Retinal pigment epithelial cell (primary cell): ENCODE measurements around the gene SLC6A9.

ENCODE experiments used
- DNase-seq: peaks from one replicate; pipeline ENCODE4 v3.0.0-alpha.2; 2010; ENCODE audit warnings: low read depth
- H3K4me3 ChIP-seq: 2 replicates; pipeline ENCODE4 v1.5.1; 2011; ENCODE audit warnings: mild to moderate bottlenecking, low read length, control low read depth, moderate library complexity
- TF ChIP-seq, protein P1 (sequence below): conservative IDR thresholded peaks from 2 replicates; pipeline ENCODE4 v1.5.1; 2011; ENCODE audit warnings: low read depth, low read length, control low read depth, inconsistent platforms

The SLC6A9 gene

DNA sequence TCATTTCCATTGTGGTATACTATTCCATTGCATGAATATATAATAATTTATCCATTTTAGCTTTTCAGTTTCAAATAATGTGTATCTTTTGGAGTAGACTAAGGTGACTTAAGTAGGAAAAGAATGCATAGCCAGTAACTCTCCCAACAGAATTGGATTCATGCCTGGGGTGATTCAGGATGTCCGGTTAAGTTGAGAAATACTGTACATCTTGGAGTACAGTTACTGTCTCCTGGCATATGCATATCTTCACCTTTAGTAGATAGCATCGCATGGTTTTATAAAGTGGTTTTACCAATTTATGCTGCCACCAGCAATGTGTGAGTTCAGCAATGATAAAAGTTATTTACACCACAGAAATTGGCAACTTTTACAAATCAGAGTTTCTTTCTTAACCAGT, 18.6 kb upstream of the SLC6A9 start:
- TF ChIP-seq, protein P1, sequence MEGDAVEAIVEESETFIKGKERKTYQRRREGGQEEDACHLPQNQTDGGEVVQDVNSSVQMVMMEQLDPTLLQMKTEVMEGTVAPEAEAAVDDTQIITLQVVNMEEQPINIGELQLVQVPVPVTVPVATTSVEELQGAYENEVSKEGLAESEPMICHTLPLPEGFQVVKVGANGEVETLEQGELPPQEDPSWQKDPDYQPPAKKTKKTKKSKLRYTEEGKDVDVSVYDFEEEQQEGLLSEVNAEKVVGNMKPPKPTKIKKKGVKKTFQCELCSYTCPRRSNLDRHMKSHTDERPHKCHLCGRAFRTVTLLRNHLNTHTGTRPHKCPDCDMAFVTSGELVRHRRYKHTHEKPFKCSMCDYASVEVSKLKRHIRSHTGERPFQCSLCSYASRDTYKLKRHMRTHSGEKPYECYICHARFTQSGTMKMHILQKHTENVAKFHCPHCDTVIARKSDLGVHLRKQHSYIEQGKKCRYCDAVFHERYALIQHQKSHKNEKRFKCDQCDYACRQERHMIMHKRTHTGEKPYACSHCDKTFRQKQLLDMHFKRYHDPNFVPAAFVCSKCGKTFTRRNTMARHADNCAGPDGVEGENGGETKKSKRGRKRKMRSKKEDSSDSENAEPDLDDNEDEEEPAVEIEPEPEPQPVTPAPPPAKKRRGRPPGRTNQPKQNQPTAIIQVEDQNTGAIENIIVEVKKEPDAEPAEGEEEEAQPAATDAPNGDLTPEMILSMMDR, result no peak
- DNase-seq, result no peak
- H3K4me3 ChIP-seq, result no peak overlapping the region

DNA sequence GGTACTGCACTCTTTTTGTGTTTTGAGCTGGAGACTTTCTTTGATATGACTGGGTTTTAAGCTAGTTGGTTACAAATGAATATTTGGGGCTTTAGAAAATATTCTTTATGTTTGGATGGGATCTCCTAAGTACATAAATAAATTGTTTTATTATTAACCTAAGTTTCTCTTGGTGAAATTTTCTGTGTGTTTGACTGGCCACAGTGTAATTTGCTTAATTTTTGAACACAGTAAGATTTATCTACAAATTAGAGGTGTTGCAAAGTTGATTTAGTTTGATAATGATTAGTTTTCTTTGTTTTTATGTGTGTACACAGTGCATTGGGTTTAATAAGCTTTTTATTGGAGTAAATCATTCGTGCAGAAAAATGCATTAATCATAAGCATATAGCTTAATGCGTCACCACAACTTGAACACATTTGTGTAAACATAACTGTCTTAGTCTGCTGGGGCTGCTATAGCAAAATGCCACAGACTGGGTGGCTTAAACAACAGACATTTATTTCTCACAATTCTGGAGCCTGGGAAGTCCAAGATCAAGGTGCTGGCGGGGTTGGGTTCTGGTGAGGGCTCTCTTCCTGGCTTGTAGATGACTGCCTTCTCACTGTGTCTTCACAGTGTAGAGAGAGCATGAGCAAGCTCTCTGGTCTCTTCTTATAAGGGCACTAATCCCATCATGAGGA, 17.4 kb upstream of the SLC6A9 start:
- DNase-seq, result no peak
- TF ChIP-seq, protein P1, result no peak

DNA sequence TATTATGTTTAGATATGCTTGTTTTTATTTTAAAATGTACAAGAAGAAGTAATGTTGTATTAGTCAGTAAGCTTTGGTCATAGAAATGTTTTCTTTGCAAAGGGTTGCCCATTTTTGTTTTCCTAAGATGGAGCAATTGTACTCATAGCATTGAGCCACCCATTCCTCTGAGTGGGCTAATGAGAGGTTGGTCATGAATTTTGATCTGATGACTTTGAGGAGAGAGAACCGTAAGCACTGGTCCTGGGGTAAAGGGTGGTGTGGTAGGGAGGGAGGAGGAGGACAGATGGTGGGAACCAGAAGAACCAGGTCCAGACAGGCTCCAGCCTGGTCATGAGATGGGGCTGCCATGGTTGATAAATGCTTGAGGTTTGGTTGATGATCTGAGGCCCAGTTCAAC, 15.9 kb upstream of the SLC6A9 start:
- no peak overlapping the region for H3K4me3 ChIP-seq
- no peak for DNase-seq
- TF ChIP-seq, protein P1, result no peak

More for the DNA sequence above, 17.4 kb upstream of the SLC6A9 start:
- no peak overlapping the region for H3K4me3 ChIP-seq

DNA sequence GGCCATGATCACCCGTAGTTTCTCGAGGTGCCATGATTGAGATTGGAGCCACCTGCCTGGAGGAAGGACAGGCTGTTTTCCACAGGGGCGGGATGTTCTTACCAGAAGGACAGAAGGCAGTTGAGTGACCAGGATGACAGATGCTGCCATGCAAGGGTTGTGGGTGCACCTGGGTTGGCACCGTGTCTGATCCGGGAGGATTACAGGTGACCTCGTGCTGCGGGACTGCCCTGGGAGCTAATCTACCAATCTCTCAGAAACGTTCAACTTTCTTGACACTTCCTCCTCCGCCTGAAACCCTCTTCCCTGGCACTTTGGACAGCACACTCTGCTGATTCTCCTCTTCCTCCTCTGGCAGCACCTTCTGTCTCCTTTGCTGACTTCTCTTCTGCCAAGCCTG, 13.8 kb upstream of the SLC6A9 start:
- DNase-seq, result no peak
- TF ChIP-seq, protein P1, result no peak
- no peak overlapping the region for H3K4me3 ChIP-seq

DNA sequence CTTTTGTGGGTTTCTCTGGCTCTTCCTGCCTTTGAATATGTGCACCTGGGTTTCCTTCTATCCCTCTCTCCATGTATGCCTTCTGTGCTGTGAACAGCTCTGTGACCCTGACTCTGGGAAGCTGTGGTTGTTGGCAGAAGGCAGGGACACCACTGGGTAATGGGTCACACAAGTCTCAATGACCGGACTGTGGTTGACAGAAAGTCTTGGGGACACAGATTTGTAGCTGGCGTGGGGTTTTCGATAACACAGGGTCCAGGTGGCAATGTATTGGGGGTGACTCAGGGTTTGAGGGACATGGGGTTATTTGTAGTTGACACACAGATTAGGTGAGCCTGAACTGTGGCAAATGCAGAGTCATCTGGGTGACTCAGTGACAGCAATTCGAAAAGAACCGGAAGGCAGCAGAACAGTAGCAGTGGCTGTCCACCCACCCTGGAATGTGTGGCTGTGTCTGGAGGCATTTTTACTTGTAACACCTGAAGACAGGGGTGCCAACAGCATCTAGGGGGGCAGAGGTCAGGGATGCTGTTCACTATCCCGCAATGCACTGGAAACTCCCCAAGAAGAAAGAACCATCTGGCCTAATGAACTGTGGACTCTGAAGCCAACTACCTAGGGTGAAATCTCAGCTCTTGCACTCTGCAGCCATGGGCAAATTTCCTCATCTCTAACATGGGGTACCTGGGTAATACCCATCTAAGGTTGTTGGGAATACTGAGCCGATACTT, 13.0 kb upstream of the SLC6A9 start:
- TF ChIP-seq, protein P1, result no peak
- H3K4me3 ChIP-seq, result no peak overlapping the region
- no peak for DNase-seq

DNA sequence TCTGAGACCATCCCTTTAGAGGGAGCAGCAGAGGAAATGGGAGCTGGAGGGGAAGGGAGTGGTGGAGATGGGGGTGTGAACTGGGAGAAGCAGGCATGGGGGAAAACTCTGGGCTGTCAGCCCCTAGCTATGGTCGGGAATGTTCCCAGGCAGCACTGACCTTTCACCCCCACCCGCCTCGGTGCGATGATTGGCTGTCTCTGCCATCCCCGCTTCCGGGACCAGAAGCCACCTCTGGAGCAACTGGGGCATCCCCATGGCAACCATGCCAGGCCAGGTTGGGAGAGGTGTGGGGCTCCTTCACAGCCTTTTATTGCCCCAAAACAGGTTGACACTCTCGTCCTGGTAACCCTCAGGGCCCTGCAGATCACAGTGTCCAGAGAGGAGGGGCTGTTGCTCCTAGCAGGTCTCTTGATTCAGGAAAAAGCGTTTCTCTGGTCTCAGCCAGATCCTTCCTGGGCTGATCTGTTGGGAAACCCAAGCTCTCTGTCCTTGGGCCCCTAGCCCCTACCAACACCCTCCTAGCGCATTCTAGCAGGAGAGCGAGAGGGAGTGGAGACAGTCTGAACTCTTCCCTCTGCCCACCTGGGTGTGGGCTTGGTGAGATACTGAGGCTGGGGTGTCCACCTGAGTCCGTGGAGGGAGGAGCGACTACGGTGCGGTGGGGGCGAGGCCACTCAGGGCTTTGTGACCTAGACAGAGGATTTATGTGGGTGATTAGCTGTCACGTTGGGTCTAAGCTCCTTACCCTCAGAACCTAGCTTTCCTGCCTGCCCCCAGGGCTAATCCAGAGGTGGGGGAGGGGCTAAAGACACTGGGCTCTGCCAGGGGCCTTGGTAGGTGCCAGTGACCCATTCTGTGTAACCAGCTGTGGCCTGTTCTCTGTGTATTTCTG, 12.2 kb upstream of the SLC6A9 start:
- DNase-seq, result no peak
- TF ChIP-seq, protein P1, result no peak
- H3K4me3 ChIP-seq, result no peak overlapping the region
